ENCODE results near the gene CTAG1A.
"Not testable (repeated sequence)": the region's sequence is repeated elsewhere in the genome, so short reads cannot be mapped to it uniquely, and the experiment has no call there.

GRCh38 chrX:154611146-154611545, 26.2 kb downstream of the CTAG1A start:
- not testable (repeated sequence) for TF ChIP-seq CTCF (conservative IDR thresholded peaks at IDR 0.05; ENCODE audit: low read depth, low read length); EZH2 (IDR thresholded peaks at IDR 0.05; ENCODE audit: borderline replicate concordance, low read depth, low read length, poor library complexity, severe bottlenecking)

Measured in A673 (cell line).